NCI-H2171 (cell line): ENCODE data around the gene ZNF837.
A peak's percentile ranks its signal among the peaks of the same experiment; 100 is the strongest.
"Not testable (repeated sequence)": the region's sequence is repeated elsewhere in the genome, so short reads cannot be mapped to it uniquely, and the experiment has no call there.

ENCODE experiments used
- DNase-seq: peaks from one replicate; lab custom pipeline; 2025; lab: John Stamatoyannopoulos, UW

The ZNF837 gene

DNA sequence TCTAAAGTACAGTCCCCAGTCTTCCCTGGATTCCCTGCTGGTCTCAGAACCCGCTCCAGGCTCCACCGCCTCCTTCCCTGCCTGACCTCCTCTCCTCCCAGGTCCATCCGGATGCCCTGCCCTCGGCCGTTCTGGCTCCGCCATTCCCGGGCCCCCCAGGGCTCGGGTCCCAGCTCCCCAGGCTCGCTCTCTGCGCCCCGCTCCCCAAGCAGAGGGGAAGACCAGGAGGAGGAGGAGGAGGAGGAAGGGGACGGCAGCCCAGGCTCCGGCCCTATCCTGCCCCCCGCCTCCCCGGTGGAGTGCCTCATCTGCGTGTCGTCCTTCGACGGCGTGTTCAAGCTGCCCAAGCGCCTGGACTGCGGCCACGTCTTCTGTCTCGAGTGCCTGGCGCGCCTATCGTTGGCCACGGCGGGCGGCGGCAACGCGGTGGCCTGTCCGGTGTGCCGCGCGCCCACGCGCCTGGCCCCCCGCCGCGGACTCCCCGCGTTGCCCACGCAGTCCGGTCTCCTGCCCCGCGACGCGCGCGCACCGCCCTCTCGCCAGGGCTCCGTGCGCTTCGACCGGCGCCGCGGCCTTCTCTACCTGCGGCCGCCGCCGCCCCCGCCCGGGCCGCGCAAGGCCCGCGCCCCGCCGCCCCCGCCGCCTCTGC lies 15.3 kb upstream of the ZNF837 start:
- no peak for DNase-seq

DNA sequence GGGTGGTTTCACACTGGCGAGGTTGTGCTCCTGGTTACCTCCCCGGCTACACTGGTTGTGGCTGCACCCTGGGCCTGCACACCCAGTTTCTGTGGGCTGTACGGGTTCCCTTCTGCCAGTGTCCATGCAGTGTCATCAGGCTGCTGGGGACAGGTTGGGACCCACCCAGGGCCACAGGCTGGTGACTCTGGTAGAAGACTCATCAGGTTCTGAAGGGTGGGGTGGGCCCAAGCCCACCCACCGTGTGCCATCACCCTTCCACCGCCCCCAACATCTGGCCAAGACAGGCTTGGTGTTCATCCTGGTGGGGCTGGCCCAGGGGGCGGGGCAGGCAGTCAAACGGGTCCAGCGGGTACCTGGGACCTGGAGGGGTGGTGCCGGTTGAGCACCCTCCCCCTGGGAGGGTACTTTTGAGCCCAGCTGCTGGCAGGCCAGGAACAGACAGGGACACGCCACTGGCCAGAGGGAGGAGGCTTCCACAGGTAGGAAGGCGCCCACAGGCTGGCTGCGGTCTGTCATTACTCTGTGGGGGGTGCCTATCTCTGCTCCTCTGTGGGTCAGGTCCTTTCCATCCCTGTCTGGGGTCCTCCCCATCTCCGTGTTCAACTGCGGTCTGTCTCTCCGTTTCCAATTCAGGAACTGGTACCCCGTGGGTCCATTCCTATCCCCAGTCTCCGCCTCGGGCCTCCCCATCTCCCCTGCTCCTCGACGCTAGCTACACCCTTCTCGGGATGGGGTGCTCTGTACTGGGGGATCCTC lies 14.6 kb upstream of the ZNF837 start, which contains the start of gene RNF225:
TSS of gene RNF225 (plus strand) at position 437 of the 759 bp plus-strand sequence. CDS start 434 bp downstream, outside the sequence.
- DNase-seq: no peak

DNA sequence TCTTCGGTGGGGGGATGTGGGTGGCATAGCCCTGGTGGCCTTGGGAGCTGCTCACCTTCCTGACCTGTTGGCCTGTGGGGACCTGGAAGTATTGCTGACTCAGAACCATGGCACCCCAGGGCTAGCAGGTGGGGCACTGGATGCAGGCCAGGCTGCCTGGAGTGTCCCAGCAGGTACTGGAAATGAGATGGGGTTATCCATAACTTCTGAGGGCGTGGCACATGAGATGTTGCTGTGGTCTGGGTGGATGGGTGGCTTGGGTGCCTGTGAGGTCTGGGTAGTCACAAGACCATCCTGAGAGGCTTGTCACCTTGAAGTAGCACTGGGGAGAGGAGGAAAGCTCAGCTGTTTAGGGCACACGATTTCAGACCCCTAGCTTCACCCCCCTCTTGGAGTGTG lies 14.0 kb upstream of the ZNF837 start:
- DNase-seq: no peak

DNA sequence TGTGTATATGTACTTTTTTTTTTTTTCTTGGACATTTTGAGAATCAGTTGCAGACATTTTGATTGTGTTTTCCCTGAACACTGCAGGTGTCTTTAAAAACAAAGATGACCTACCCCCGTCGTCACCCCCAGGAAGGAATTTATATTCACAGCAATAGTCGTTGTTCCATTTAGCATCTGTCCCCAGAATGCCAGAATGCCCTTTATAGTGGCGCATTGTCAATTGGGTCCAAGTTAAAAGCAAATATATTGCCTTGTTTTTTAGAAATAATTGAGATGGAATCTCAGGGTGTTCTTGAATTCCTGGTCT lies 12.8 kb upstream of the ZNF837 start:
- no peak for DNase-seq

DNA sequence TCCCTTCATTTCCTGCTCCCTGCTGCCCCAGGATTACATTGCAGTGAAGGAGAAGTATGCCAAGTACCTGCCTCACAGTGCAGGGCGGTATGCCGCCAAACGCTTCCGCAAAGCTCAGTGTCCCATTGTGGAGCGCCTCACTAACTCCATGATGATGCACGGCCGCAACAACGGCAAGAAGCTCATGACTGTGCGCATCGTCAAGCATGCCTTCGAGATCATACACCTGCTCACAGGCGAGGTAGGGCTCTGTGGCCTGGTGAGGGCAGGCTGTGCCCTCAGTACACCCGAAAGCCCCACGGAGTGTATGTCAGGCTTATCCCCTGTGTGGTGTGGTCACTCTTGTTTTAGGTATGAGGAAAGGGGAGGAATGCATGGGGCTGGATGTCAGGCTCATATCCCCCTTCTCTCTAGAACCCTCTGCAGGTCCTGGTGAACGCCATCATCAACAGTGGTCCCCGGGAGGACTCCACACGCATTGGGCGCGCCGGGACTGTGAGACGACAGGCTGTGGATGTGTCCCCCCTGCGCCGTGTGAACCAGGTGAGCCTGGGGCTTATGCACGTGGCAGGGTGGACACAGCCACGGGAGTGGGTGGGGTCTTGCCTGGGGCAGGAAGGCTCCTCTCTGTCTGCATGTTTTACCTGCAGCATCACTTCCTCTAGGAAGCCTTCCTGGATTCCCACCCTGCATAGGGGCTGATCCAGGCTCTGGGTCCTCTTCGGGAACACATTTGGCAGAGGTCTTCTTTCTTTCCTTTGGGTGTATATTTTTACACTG lies 12.3 kb upstream of the ZNF837 start:
- no peak for DNase-seq

DNA sequence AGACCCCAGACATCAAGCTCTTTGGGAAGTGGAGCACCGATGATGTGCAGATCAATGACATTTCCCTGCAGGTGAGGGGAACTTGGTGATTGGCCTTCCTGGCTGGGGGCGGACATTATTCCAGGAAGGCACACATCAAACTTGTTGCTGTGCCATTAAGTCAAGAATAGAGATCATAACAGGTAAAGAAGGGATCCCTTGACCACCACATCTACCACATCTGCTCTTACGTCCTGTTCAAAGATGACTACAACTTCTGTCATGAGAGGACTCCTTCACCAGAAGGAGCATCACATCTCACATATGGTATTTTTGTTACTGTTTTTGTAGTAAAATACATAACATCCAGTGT lies 7.3 kb upstream of the ZNF837 start:
- no peak for DNase-seq

DNA sequence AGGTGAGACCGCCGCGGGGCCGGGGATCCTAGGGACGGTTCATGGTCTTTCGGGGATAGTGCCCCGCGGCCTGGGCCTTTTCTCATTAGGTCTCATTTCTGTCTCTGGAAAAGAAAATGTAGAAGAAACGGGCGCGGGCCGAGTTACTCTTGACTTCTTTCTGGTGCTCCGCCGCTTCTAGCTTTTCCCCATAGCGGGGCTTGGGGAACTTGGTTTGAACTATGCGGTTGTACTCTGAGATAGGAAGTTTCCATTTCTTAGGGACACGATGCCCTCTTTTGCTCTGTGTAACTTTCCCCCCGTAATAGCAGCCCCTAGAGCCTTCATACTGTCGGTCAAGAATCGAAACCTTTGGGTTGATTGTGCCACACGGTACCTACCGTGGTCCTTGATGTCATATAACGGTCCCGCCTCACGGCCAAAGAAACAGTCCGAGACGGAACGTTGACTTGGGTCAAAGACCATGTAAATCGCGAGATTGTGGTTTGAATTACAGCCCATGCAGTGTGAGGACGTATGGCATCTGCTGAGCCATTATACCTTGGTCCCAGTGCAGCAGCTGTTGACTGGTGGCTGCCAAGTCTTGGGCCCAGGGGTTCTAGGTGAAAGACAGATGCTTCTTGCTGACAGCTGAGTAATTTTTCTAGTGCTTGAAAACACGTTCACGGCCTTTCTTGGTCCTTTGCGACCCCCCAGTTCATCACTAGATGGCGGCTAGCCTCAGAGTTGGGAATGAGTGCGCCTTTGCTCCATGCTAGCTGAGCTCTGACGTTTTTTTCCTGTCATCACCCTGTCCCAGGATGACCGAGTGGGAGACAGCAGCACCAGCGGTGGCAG lies 6.7 kb upstream of the ZNF837 start:
- no peak for DNase-seq

DNA sequence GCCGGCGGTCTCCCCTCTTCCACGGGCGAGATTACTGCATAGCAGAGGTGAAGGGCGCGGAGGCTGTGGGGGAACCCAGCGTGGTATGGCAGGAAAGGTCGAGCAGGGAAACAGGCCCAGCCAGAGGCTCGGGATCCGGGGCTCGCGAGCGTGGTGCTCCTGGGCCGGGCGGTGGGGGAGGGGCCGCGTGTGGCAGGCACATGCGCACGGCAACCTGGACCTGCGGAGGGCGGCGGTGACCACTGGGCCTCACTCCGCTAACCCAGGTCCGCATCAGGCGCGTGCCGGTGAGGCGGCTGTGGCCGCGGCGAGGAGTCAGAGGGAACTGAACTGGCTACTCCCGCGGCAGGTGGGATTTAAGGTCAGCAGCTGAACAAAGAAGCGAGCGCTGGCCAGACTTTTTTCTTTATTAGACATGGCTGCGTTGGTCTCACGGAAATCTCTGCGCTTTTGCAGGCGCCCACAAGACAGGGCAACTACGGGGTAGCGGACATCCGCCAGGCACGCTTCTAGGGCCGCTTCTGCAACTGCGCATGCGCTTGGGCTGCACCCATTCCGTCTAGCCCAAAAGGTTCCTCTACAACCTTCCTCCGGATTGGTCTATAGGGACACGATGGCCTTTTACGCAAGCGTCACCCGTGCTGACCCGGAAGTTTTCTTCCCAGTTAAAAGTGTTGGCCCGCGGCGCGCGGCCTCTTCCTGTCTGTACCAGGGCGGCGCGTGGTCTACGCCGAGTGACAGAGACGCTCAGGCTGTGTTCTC lies 5.9 kb upstream of the ZNF837 start, which contains the start of gene RPS5:
TSS of gene RPS5 (plus strand) at position 694 of the 762 bp plus-strand sequence. CDS start 869 bp downstream, outside the sequence.
- peak; percentile 96 for DNase-seq

DNA sequence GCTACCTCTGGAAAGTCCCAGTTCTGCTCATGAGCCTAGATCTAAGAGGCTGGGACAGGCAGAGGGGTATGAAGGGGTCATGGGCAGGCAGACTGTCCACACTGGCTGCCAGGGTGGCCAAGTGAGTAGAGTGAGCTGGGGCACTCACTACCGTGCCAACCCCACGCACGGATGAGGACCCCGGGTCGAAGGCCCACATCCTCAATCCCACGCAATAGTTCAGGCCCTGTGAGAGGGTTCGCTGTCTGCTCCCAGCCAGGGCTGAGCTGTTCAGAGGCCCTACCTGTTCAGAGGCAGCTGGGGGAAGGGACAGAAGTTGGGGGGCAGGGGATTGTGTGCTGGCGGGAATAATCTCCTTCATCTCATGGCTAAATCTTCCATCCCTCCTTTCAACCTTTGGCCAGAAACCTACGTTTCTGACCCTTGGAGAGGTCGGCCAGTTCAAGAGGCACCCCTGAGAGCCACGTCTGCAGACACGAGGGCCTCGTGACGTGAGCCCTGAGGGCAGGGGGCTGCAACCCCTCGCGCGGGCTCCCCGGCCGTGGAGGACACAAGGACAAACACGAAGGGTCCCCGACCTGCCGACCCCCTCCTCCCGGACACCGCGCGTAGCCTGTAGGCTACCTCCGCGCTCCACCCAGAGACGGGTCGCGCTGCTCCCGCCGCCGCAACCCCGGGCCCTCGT lies 5.2 kb upstream of the ZNF837 start:
- DNase-seq: no peak

DNA sequence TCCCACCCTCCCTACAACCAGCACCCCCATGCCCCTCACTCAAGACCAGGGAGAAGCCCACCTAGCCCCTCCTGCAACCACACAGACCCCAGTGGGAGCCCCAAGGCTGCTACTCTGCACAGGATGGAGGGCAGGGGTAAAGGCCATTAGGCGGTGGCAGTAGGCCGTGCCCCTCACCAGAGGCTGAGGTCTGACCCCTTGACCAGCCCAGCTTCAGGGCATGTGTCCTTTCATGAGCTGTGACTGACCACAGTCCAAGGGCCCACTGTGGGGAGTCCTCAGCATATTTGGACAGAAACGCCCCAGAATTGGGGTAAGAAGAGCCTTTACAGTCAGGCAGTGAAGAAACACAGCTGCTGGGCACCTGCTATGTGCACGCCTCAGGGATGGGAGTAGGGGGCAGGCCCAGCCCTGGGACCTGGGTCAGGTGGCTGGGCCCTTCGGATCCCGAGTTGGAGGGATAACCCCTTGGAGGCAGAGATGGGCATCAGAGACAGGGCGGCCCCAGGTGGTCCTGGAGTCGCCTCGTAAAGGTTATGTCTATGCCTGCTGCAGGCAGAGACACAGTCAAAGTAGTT lies 4.6 kb upstream of the ZNF837 start:
- DNase-seq: no peak

DNA sequence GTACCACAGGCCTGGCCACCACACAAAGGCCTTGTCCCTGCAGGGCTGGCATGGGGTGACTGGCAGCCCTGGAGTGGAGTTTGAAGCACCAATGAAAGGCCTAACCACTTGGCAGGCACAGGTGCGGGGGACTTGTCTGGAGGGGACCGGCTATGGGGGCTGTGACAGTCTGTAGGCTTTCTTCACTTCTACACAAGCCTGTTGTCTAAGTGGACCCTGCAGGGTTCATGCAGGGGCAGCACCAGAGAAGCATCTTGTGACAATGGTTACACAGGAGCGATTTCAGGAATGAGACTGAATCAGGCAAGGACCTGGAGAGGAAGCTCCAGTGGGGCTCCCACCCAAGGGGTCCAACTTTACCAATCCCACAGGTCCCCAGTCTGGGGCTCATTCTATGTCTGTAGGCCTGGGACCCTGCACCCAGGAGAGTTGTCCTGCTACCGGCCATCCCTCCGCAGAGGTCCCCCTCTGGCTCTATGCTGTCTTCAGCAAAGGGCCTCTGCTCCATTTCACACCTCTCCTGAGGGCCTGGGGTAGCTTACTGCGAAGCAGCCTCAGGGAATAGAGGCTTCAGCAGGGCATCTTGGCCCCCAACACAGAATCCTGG lies 2.3 kb upstream of the ZNF837 start:
- DNase-seq: no peak

DNA sequence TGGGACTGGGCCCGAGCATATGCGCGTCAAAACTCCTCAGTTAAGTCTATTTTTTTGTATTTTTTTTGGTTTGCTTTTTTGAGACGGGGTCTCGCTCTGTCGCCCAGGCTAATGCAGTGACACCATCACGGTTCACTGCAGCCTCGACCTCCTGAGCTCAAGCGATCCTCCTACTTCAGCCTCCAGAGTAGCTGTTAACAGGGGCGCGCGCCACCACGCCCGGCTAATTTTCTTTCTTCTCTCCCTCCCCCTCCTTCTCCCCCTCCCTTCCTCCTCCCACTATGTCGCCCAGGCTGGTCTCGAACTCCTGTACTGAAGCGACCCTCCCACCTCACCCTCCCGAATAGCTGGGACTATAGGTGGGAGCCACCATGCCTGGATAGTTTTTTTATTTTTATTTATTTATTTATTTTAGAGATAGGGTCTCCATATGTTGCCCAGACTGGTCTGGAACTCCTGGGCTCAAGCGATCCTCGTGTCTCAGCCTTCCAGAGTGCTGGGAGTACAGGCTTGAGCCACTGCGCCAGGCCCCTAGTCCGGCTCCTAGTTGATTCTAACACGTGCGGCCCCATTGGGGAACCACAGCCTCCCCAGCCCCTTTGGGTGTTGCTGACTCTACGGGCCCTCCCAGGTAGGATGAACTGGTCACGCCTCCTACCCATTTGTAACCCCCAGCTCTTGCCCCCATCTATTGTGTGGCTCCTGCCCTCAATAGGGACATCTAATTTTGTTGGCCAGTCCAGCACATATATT lies 806 bp upstream of the ZNF837 start:
- no peak for DNase-seq

DNA sequence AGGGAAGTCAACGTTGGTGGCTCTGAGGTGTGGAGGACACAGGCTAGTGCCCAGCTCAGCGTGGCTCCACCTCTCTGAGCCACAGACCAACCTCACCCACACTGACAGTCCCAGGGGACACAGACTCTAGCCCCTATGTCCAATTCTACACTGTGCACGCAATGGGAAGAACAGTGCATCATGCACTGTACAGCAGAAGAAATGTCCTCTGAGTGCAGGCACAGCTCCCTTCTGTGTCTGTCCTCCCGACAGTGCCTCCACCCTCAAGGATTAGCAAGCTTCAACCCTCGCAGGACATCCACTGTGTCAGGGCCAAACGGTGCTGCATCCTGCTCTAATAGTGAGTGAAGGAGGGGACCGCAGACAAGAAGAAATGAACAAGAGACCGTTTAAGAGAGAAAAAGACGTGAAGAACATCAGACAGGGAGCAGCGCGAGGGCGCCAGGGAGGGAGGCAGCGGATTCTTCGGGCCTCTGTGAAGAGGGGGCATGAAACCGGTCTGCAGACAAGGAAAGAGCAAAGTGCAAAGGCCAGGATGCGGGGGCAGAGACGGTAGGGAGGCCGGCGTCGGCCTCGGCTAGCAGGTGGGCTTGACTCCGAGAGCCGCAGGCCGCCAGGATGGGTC lies 681 bp downstream of the ZNF837 start:
- no peak for DNase-seq

DNA sequence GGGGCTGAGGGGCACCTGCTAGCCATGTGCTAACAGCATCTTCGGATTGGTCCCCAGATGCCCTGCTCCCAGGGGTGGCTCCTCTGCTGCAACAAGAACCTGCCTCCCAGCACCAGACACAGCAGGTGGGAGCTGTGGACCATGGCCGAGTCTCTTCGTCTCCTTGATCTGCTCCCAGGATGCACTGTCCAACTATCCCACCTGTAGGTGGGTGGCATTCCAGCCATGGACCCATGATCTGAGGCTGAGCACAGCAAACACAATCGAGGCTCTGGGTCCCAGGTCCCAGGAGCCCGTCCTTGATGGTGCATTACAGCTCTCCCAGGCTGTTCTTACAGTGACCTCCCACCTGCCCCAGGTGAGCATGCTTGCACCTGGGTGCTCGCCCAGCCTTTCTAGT lies 1.6 kb downstream of the ZNF837 start:
- no peak for DNase-seq

DNA sequence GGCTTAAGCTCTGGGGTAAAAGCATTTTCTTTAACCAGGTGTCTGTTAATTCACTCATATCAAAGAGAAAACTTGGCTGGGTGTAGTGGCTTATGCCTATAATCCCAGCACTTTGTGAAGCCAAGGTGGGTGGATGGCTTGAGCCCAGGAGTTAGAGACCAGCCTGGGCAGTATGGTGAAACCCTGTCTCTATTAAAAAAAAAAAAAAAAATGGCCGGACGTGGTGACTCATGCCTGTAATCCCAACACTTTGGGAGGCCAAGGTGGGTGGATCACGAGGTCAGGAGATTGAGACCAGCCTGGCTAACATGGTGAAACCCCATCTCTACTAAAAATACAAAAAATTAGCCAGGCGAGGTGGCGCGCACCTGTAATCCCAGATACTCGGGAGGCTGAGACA lies 4.1 kb downstream of the ZNF837 start:
- DNase-seq: not testable (repeated sequence)

DNA sequence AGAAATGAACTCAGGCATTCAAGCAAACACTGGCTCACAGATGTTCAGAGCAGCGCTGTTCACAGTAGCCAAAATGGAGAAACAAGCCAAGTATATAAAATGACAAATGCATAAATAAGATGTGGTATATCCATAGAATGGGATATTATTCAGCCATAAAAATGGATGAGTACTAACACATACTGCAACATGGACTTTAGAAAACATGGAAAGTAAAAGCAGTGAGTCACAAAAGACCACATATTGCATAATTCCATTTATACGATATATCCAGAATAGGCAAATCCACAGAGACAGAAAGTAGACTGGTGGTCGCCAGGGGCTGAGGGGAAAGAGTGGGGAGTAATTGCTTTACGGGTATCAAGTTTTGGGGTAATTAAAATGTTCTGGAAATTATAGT lies 6.6 kb downstream of the ZNF837 start:
- DNase-seq: no peak

DNA sequence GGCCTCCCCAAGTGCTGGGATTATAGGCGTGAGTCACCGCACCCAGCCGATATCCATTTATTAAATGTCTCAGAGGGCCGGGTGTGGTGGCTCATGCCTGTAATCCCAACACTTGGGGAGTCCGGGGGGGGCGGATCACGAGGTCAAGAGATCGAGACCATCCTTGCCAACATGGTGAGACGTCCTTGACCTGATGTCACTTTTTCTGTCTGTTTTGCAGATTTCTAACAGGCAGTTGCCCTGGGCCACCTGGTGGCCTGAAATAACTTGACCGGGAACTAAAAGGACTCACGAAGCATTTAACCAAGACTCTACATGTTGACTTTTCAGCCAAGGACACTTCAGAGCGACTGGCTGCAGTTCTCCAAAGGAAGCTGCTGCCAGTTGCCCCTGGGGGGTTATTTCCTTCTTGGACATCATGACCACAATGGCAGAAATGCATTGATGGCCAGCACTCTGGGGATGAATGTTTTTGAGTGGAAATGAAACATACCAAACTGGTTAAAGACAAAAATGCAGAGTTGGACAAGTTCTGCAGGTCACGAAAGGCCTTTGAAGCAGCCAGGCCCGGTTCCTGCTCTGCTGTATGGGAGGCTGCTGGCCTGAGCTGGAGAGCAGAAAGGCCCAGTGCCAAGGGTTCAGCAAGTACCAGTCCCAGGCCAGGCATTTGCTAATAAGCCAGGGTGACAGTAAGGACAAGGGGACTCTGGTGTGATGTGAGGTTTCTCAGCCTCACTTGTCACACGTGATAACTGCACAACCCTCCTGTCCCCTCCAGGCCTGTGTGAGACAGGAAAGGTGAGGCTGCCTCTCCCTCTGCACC lies 8.3 kb downstream of the ZNF837 start:
- no peak for DNase-seq
